IPS-15b (cell line): ENCODE measurements around the gene ACTN4.
"Not testable (repeated sequence)": the region's sequence is repeated elsewhere in the genome, so short reads cannot be mapped to it uniquely, and the experiment has no call there.

Source experiments
- H3K27me3 ChIP-seq: one replicate; pipeline ENCODE4 v1.6.1; 2013; ENCODE audit warnings: low read length; ENCODE audit not compliant: control insufficient read depth, insufficient read depth
- H3K36me3 ChIP-seq: one replicate; pipeline ENCODE4 v1.6.1; 2013; ENCODE audit warnings: low read length; ENCODE audit not compliant: control insufficient read depth, insufficient read depth
- H3K4me1 ChIP-seq: one replicate; pipeline ENCODE4 v1.6.1; 2013; ENCODE audit warnings: mild to moderate bottlenecking, low read length; ENCODE audit not compliant: control insufficient read depth, insufficient read depth
- H3K4me3 ChIP-seq: one replicate; pipeline ENCODE4 v1.5.1; 2013; ENCODE audit warnings: low read depth, low read length
- H3K9ac ChIP-seq: one replicate; pipeline ENCODE4 v1.6.1; 2013; ENCODE audit warnings: low read depth, mild to moderate bottlenecking, low read length
- H3K9me3 ChIP-seq: one replicate; pipeline ENCODE4 v1.6.1; 2013; ENCODE audit warnings: mild to moderate bottlenecking, low read length; ENCODE audit not compliant: control insufficient read depth, insufficient read depth

Gene ACTN4

GRCh38 chr19:38766276-38767047, 119.0 kb downstream of the ACTN4 start:
- no peak overlapping the region for H3K4me3 ChIP-seq
- no peak overlapping the region for H3K9ac ChIP-seq
- H3K27me3 ChIP-seq: no peaks in the 10 kb centered on the region
- no peaks in the 10 kb centered on the region for H3K4me1 ChIP-seq
- no peaks in the 10 kb centered on the region for H3K9me3 ChIP-seq
- no peaks in the 10 kb centered on the region for H3K36me3 ChIP-seq

GRCh38 chr19:38769635-38770211, 122.3 kb downstream of the ACTN4 start:
- Histone ChIP-seq H3K9ac (no peak overlapping the region), H3K4me3 (peak overlapping the region; percentile 26), H3K36me3 (no peaks in the 10 kb centered on the region), H3K4me1 (no peaks in the 10 kb centered on the region), H3K27me3 (no peaks in the 10 kb centered on the region), H3K9me3 (no peaks in the 10 kb centered on the region)

- H3K36me3 ChIP-seq, H3K9me3 ChIP-seq, H3K27me3 ChIP-seq, H3K4me1 ChIP-seq, H3K9ac ChIP-seq: not testable (repeated sequence)
- peak overlapping the region; percentile 26 for H3K4me3 ChIP-seq
Observed at GRCh38 chr19:38770228-38770948, 122.9 kb downstream of the ACTN4 start.

GRCh38 chr19:38770949-38771275, 123.5 kb downstream of the ACTN4 start:
- not testable (repeated sequence) for H3K27me3 ChIP-seq, H3K4me3 ChIP-seq, H3K9me3 ChIP-seq, H3K36me3 ChIP-seq, H3K9ac ChIP-seq, H3K4me1 ChIP-seq

- H3K9ac ChIP-seq, H3K36me3 ChIP-seq, H3K4me1 ChIP-seq, H3K9me3 ChIP-seq, H3K27me3 ChIP-seq, H3K4me3 ChIP-seq: not testable (repeated sequence)
Observed at GRCh38 chr19:38771569-38771968, 124.1 kb downstream of the ACTN4 start.

GRCh38 chr19:38773469-38774177, 126.2 kb downstream of the ACTN4 start, which contains the start of gene LGALS7:
TSS of gene LGALS7 (minus strand) at chr19:38773517. CDS start at chr19:38773492, 25 bp downstream.
- Histone ChIP-seq H3K9ac (no peak within 1 kb of the TSS), H3K4me1 (no peaks in the 10 kb centered on the region), H3K4me3 (no peak within 1 kb of the TSS), H3K9me3 (no peaks in the 10 kb centered on the region), H3K36me3 (no peaks in the 10 kb centered on the region), H3K27me3 (no peaks in the 10 kb centered on the region)

GRCh38 chr19:38774181-38774950, 126.9 kb downstream of the ACTN4 start:
- Histone ChIP-seq H3K36me3 (no peaks in the 10 kb centered on the region), H3K4me3 (no peak overlapping the region), H3K4me1 (no peaks in the 10 kb centered on the region), H3K9ac (no peak overlapping the region), H3K27me3 (no peaks in the 10 kb centered on the region), H3K9me3 (no peaks in the 10 kb centered on the region)

GRCh38 chr19:38778733-38779132, 131.3 kb downstream of the ACTN4 start:
- no peaks in the 10 kb centered on the region for H3K27me3 ChIP-seq
- H3K9ac ChIP-seq: no peak overlapping the region
- no peak overlapping the region for H3K4me3 ChIP-seq
- H3K9me3 ChIP-seq: no peaks in the 10 kb centered on the region
- H3K4me1 ChIP-seq: no peaks in the 10 kb centered on the region
- no peaks in the 10 kb centered on the region for H3K36me3 ChIP-seq

- H3K36me3 ChIP-seq: no peaks in the 10 kb centered on the region
- no peak overlapping the region for H3K9ac ChIP-seq
Observed at GRCh38 chr19:38780443-38780842, 133.0 kb downstream of the ACTN4 start.

GRCh38 chr19:38781058-38781457, 133.6 kb downstream of the ACTN4 start:
- no peaks in the 10 kb centered on the region for H3K36me3 ChIP-seq
- H3K27me3 ChIP-seq: no peaks in the 10 kb centered on the region
- no peak overlapping the region for H3K4me3 ChIP-seq
- H3K9ac ChIP-seq: no peak overlapping the region
- H3K4me1 ChIP-seq: no peaks in the 10 kb centered on the region
- no peaks in the 10 kb centered on the region for H3K9me3 ChIP-seq

More at GRCh38 chr19:38780443-38780842, 133.0 kb downstream of the ACTN4 start:
- no peak overlapping the region for H3K4me3 ChIP-seq
- no peaks in the 10 kb centered on the region for H3K27me3 ChIP-seq
- H3K4me1 ChIP-seq: no peaks in the 10 kb centered on the region
- no peaks in the 10 kb centered on the region for H3K9me3 ChIP-seq
